Measurements from ENCODE around the gene HAVCR2.
"Not testable (repeated sequence)": the region's sequence is repeated elsewhere in the genome, so short reads cannot be mapped to it uniquely, and the experiment has no call there.

Gene HAVCR2

DNA sequence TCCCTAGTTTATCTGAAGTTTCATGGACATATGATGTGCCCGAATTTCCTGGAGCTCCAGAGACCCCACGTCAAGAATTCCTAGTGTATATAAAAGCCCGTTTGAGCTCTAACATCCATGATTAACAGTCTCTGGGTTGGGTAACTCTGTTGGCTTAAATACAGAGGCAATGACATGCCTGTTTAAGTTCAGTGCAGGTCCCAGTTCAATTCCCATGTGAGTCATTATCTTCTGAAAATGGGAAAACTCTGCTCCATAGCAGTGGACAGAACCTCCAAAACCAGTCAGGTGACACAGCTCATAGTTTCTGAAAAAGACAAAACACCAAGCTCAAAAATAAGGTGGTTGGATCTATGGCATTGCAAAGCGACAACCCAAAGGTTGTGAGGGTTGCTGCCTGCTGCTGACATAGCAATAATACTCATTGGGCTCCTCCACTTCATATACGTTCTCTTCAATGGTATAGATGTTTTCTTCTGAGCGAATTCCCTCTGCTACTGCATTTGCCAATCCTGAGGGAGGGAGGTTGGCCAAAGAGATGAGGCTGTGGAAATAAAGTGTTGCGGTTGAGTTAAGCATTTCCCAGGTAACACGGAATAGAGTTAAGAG lies 22.0 kb downstream of the HAVCR2 start:
- no peak for DNase-seq

DNA sequence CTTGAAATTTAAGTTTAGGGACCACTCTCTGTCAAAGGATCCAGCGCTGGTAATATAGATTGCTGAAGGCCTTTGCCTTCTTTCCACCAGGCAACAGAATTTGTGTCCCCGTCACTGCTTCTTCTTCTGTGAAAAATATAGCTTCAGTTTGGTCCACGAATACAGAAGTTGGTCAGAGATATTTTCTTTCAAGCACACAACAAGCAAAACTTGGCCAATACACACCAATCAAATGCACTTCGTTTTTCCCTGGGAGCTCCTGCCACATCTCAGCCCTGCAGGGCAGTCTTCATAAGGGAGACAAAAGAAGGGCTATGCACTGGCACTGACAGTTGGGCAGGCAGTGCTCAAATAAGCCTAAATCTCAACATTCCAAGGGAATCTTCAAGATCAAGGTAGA lies 22.9 kb downstream of the HAVCR2 start:
- DNase-seq, result no peak

DNA sequence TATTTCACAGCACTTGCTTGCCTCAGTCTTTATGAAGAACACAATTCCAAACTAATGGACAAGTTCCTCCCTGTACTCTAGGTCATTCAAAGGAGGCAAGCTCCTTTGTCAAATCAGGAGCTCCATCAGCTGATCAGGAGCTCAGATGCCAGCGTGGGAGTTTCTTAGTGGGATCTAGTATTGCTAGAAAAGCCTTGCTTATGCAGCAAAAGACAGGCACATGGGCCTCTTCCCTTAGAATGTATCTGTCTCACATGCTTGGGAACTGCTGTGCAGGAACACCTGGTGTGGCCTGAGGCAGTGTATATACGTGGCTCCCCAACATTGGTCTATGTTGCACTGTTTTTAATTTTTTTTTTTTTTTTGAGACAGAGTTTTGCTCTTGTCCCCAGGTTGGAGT lies 28.6 kb downstream of the HAVCR2 start:
- no peak for DNase-seq

DNA sequence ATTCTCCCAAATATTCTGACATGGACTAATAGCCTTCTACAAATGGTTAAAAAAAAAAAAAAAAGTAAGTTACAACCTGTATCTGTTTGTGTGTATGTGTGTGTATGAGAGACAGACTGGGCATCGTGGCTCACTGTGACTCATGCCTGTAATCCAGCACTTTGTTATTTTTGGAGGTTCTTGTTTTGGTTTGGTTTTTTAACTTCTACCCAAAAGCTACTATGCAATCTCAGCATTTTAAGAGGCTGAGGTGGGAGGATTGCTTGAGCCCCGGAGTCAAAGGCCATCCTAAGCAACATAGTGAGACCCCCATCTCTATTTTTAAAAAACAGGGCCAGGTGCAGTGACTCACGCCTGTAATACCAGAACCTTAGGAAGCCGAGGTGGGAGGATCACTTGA lies 32.3 kb downstream of the HAVCR2 start:
- DNase-seq, result no peak

DNA sequence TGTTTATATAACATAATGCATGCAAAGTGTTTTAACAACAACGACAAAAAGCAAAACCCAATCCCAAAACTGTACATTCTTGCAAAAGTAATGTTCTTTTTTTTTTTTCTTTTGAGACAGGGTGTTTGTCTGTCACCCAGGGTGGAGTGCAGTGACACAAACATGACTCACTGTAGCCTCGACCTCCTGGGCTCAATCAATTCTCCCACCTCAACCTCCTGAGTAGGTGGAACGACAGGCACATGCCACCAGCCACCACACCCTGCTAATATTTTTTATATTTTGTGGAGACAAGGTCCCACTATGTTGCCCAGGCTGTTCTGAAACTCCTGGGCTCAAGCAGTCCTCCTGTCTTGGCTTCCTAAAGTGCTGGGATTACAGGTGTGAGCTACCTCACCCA lies 36.3 kb downstream of the HAVCR2 start:
- DNase-seq, result no peak

DNA sequence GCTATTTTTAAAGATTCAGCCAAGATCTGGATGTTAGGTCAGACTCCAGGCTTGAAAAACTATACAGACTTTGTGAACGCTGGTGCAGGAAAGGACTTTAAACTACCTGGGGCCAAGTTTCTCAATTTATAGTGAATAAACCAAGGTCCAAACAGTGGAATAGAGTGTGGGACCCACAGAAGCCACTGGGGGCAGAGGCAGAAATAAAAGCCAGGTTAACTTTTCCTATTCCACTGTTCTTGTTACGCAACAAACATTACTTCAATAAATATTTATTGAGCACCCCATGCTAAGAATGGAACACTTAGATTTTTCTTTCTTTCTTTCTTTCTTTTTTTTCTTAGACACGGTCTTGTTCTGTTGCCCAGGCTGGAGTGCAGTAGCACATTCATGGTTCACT lies 38.9 kb downstream of the HAVCR2 start:
- no peak for DNase-seq

DNA sequence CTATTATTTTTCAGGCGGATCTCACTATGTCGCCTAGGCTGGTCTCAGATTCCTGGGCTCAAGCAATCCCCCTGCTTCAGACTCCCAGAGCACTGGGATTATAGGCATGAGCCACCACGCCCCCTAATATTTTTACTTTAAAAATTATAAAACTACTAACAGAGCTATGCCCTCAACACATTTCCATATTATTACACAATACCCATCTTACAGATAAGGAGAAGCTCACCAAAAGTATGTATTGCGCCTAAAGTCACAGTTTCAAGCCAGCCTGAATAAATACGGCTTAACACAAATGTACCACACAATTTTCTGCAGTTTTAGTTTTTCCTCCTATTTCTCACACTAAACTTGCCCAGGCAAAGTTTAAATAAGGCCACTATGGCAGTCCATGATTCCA lies 40.1 kb downstream of the HAVCR2 start:
- no peak for DNase-seq

DNA sequence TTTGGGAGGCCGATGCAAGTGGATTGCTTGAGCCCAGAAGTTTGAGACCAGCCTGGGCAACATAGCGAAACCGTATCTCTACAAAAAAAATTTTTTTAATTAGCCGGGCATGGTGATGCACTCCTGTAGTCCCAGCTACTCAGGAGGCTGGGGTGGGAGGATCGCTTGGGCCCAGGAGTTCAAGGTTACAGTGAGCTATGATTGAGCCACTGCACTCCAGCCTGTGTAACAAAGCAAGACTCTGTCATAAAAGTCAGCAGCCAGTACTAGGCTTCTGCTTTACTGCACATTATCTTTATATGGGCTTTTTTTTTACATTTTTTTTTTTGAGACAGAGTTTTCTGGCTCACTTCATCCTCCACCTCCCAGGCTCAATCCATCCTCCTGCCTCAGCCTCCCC lies 40.5 kb downstream of the HAVCR2 start:
- DNase-seq, result no peak

DNA sequence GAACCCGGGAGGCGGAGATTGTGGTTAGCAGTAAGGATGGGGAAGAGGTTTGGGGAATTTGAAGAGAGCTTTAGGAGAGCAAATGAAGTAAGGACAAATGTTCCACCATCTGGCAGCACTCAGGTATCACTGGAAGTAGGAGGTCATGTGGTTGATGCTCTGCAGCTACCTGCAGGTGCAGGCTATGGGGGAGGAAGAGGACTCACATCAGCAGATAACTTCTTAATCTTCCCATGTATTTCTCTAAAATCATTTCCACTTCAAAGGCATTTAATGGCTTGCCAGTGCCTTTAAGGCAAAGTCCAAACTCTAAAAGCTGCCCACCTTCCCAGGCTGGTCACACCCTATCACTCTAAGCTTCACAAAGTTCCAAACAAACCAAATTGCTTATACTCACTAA lies 41.8 kb downstream of the HAVCR2 start:
- DNase-seq, result no peak

DNA sequence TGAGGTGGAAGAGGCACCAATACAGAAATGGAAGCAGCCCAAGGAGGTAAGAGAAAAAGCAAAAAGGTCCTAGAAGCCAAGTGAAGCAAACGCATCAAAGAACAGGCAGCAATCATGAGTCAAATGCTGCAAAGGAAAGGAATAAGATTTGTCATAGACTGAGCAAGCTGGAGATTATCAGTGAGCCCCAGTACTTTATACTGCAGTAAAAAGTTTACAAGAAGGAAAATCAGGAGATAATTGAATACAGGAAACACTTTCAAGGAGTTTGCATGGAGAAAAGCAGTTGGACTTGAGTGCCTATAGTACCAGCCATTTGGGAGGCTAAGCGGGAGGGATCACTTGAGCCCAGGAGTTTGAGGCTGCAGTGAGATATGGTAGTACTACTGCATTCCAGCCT lies 42.8 kb downstream of the HAVCR2 start:
- no peak for DNase-seq

DNA sequence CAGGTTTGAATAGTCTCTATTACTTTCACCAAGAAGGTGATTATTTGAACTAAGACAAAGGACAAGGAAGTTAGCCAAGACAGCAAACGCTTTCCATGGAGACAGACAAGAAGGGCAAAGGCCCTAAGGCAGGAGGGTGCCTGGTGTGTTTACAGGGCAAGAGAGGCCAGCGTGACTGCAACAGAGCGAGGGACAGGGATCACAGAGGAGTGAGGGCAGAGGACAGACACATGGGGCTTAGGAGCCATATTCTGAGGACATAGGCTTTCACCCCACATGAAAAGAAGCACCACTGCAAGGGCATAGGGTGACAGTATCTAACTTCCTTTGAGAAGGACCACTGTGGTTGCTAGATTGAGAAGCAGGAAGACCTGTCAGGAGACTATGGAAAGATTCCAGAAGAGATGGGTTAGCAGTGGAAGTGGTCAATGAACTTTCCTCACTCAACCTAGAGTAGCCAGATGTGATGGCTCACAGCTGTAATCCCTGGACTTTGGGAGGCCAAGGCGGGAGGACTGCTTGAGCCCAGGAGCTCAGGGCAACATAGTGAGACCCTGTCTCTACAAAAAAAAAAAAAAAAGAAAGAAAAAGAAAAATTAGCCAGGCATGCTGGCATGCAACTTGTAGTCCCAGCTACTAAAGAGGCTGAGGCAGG lies 44.9 kb downstream of the HAVCR2 start:
- no peak for DNase-seq

DNA sequence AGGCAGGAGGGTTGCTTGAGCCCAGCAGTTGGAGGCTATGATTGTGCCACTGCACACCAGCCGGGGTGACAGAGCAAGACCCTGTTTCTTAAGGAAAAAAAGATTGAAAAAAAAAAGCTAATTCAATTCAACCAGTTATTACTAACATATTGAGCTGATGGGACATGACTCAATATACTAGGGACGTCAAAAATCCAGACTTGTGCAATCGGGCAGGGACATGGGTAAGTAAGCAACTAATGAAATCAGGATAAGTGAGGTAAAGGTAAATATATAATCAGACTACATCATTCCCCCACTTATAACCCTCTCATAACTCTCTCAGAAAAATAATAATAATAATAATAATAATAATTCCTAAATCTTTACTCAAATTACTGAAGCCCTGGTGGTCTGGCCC lies 49.0 kb downstream of the HAVCR2 start:
- DNase-seq, result no peak

DNA sequence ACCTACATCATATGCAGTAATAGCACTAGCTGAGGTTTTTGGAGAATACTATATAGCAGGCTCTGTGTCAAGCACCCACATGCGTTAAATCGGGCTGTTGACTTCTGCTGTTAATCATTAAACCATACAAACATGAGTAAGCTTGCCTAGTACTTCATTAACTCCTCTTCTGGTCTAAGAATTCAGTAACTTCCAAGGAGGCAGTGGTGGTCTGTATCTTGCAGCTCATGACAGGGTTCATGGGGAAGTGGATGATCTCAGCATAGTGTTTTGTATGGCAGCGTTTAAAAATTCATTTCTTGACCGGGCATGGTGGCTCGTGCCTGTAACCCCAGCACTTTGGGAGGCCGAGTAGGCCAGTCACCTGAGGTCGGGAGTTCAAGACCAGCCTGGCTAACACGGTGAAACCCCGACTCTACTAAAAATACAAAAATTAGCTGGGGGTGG lies 49.7 kb downstream of the HAVCR2 start, which contains the start of gene HAVCR1:
TSS of gene HAVCR1 (minus strand) at position 24 of the 447 bp plus-strand sequence. CDS start 1,173 bp downstream, outside the sequence.
- DNase-seq, result no peak

DNA sequence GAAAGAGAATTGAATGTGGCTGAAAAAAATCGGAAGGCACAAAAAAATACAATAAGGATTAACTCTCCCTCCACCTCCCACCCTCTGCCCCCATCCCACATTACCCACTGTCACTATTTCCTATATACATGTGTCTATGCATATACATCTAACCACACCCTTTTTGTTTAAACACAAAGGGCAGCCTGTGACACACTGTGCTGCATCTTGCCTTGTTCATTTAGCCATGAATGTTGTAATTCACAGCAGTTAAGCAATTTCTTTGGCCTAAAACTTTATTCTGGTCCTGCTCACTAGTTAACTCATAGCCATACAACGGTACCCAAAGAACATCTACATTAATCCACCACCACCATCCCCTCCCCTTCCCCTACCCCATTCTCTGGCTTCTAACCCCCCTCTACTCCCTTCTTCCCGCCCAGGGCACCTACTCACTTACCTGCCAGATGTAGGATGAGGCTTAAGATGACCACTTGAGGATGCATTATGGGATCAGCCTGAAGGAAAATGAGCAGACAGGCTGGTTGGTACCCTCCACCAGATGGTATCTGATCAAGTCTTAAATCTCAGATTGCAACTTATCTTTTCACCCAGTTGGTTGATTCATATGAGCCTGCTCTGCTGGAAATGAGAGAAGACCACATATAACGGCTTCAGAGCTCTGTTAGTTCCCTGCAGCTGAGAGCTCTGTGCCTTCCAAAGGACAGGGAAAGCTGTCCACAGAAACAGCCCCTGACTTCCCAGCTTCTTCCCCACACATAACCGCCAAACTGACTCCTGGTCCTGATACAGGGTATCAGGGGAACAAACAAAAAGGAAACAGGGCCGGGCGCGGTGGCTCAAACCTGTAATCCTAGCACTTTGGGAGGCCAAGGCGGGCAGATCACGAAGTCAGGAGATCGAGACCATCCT lies 51.1 kb downstream of the HAVCR2 start:
- no peak for DNase-seq

DNA sequence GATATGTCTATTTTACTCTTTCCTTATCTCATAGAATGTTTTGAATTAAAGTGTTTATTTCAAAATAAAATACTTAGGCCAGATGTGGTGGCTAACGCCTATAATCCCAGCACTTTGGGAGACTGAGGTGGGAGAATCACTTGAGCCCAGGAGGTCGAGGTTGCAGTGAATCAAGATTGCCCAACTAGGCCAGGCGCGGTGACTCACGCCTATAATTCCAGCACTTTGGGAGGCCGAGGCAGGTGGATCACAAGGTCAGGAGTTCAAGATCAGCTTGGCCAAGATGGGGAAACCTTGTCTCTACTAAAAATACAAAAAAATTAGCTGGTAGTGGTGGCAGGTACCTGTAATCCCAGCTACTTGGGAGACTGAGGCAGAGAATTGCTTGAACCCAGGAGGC lies 52.0 kb downstream of the HAVCR2 start:
- DNase-seq, result not testable (repeated sequence)

DNA sequence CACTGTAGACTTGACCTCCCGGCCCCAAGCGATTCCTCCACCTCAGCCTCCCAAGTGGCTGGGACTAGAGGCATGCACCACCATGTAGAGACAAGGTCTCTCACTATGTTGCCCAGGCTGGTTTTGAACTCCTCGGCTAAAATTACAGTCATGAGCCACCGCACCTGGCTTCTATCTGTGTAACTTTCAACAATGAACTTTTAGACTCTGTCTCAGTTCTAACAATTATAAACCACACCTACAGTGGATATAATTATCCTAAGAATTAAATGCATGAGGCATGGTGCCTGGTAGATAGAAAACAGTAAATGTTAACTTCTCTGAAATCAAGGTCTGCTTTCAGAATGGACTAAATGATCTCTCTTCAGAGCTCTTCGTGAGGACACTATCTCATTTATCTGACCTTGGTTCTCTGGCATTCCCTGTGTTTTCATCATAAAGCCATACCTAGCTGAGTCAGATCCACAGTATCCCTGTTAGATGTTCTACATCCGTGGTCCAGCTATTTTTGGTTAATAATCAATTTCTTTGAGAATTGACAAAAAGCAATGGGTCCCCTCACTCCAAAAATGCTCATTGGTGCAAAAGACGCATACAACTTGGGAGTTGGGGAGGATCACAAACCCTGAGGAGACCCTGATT lies 57.1 kb downstream of the HAVCR2 start:
- DNase-seq, result no peak

DNA sequence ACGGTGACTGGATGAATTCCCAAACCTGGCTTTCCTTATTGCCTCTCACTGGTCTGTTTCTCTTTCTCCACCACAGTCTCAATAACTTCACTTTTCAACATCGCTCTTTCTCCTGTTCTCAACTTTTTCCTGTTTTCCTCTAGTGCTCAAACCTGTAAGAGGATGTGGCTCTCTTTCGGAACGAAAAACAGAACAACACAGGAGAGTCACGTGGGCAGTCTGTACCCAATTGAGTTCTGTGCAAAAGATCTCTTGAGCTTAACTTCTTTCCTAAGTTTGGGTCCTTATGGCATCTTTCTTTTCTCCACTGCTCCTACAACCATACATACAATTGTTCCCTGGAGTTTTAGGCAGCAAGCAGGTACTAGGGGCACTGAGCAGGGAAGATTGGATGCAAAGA lies 58.8 kb downstream of the HAVCR2 start:
- DNase-seq, result no peak

DNA sequence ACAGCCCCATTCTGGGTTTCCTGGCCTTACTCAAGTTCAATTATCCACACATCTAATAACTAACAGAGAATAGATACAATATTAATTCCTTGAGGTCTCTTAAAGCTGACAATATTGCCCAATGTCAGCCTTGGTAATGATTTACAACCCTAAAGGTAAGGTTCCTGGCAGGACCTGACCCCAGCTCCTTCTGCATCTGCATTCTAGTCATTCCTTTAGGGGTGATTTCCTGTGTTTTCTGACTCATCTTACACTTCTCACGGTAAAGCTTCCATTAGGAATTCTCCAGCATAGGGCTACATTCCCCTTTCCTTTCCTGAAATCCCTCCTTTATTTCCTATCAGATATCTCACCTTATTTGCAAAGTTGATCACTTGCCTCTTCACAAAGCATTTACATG lies 59.2 kb downstream of the HAVCR2 start:
- no peak for DNase-seq

DNA sequence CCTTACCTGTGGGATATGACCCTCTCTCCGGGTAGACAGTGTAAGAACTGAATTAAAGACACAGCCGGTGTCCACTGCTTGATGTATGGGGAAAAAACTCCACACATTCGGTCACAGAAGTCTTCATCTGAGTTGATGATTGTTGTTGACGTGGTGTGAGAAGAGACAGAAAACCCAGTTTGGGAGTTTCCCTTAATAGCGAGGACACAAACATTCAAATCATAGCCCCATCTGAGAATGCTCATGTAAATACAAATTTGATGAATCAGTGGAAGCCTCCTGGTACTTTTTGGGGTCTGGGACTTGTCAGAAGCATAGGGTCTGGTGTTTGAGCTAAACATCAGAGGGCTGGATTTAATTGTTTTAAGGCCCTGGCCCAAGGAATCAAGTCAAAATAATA lies 60.9 kb downstream of the HAVCR2 start:
- no peak for DNase-seq

DNA sequence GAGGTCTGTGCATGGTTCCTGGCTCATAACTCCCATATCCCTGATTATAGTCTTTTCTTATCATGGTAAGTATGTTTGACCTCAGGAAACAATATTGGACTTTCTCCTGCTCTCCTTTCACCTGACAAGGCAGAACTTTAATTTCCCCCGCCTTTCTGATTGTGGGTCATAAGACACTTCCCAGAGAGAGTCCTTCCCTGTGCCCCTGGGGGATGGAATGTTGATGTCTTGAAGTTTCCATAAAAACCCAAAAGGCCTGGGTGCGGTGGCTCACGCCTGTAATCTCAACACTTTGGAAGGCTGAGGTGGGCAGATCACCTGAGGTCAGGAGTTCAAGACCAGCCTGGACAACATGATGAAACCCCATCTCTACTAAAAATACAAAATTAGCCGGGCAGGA lies 61.8 kb downstream of the HAVCR2 start:
- not testable (repeated sequence) for DNase-seq

DNA sequence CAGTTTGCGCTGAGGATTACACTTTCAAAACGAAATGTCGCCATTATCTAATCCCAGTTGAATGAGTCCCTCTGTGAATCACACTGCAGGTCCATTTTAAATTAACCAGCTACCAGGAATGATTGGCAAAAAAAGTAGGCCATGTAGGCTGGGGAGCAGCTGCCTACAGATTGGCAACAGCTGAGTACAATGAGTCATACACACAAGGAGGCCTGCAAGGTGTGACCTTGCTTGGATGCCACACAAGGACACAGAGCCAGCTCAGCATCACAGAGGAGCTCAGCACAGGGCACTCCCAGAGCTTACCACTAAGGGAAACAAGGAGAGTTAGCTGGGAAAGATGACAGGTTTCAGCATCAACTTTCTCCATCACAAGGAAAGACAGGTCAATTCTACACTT lies 62.8 kb downstream of the HAVCR2 start:
- no peak for DNase-seq

DNA sequence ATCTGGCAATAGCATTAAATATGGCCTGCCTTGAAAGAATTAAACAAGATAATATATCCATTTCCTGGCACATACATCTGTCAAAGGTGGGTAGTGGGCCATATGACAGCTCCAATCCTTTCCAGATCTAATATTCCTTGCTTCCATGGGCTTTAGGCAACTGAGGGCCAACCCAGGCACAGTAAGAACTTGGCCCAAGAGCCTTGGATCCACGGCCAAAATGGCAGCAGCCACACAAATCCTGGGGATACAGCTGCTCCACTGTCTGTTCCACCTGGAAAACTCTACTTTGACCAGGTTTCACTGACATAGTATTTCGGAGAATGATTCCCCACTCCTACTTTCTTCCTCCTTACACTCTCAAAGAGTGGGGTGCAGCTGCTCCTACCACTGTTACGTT lies 63.2 kb downstream of the HAVCR2 start:
- DNase-seq, result no peak

DNA sequence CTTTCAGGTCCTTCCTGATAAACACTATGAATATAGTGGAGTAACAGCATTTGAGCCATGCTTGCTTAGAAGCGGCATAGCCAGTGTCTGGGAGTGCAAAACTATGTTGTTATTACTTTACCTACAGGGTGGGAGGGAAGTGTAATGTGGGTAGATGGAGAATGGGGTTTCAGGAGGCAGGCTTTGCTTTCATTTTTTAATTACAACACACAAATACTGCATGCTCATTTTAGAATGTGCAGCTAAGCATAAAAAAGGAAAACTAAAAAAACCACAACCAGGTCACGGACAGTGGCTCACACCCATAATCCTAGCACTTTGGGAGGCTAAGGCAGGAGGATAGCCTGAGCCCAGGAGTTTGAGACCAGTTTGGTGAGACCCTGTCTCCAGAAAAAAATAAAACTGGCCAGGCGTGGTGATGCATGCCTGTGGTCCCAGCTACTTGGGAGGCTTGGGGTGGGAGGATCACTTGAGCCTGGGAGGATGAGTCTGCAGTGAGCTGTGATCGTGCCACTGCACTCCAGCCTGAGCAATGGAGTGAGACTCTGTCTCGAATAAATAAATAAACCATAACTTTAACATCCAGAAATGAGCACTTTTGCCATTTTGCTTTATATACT lies 70.2 kb downstream of the HAVCR2 start:
- DNase-seq, result no peak
